Muscle of back (tissue), 11 donors: ENCODE measurements around the gene HIBADH. TPM values are rescaled to one million over a fixed set of nuclear protein-coding genes. Genes with fewer than 3 reads are reported as not detected.
"Not testable (repeated sequence)": the region's sequence is repeated elsewhere in the genome, so short reads cannot be mapped to it uniquely, and the experiment has no call there.

ENCODE experiments used
- DNase-seq, 3 donors: peaks; one replicate each; pipeline versions ENCODE4 v3.0.0 to v3.0.0-alpha.2; 2013
- polyA plus RNA-seq, 10 donors: library from polyadenylated mRNA; unstranded; fragments of 120-200 nt; gene quantifications; one replicate each; pipeline ENCODE4 v1.2.1, GENCODE V29; 2013; ENCODE audit not compliant: insufficient read length in 10 of 10

The HIBADH gene
- polyA plus RNA-seq, 10 donors = 23.4 to 29.8 (median 28.7) TPM

DNA sequence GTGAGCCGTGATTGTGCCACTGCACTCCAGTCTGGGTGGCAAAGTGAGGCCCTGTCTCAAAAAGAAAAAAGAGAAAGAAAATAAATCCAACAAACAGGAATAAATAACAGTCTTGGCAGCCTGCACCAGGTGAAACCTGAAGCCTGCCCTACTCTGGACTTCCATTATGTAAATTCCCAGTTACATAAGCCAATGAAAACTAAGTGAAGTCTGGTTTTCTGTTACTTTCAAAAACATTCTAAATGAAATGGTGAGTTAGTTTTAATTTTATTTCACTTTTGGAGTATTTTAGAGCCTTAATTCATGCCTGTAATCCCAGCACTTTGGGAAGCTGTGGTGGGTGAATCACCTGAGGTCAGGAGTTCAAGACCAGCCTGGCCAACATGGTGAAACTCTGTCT, 22.5 kb upstream of the HIBADH start:
- DNase-seq = no peak

GRCh38 chr7:27684491-27684890, 21.8 kb upstream of the HIBADH start:
- DNase-seq = no peak

DNA sequence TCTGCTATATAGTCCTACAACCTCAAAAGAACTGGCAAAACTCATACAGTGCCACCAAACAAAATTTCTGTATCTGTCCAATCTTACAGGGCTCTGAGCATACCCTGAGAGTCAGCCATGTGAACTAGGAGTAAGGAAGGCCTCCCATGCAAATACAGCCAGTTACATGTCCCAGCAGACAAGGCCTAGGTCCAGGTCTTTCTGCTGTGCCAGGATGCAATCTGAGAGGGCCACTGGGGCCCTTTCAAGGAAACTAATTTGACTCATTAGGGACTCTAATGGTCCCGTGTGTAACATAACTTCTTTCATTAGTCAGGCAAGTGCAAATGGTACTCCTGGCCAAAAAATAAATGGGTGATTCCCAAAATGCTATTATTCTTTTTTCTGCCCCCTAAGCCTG, 17.9 kb upstream of the HIBADH start:
- DNase-seq = no peak

GRCh38 chr7:27678617-27679260, 16.1 kb upstream of the HIBADH start:
- no peak for DNase-seq

- peak in 2 of 3 donors; percentile 50 to 90 for DNase-seq
These were observed 15.4 kb upstream of the HIBADH start for GRCh38 chr7:27677912-27678612.

GRCh38 chr7:27674126-27674525, 11.4 kb upstream of the HIBADH start:
- not testable (repeated sequence) for DNase-seq

GRCh38 chr7:27671675-27672074, 9.0 kb upstream of the HIBADH start:
- DNase-seq = no peak

- DNase-seq = no peak
These were observed 8.0 kb upstream of the HIBADH start for GRCh38 chr7:27670676-27671075.

- DNase-seq = no peak
These were observed 7.5 kb upstream of the HIBADH start for GRCh38 chr7:27670177-27670576.

DNA sequence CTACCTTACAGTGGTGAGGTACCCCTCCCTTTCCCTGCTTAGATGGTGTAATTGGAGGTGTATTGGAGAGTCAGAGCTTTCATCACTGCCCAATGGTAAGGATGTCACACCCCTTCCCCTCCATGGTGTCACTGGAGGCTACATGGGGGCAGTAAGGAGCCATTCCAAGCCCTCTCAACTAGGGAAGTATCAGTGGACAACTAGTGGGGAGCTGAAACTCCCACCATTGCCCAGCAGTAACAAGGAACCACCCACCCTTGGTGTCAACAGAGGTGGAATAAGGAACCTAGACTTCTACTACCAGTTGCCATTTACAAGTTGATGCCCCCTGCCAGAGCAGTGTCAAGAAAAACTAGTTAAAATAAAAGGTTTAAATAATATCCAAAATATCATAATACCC, 2.8 kb upstream of the HIBADH start:
- no peak for DNase-seq

- no peak for DNase-seq
These were observed 1.3 kb upstream of the HIBADH start for GRCh38 chr7:27663989-27664331.

DNA sequence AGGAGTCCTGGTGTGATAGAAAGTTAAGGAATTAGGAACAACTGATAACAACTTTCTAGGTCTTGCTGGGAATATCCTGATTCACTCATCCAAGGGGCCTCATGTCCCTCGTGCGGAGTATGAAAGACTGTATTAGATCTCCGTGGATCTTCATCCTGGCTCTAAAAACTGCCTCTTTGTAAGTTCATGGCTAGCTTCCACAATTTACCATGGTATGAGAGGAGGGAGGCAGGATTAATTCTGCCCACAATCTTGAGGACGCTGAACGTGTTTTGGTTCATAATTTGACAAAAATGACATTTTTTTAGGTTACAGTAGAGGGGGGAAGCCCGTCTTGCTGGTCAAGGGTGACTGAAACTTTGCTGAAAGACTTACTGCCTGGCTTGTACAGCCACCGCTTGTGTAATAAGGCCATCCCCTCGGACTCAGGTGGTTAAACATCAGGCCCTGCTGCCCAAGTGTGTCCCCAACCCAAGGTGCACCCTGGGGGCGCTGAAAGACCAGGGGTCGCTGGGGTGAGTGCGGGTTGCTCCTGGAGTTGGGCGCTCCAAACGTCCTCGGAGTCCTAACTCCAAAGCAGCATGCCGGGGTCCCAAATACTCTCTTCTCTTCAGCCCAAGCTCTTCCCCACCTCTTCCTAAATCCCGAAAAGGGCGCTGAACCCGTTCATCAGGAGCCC, 733 bp downstream of the HIBADH start:
- DNase-seq = peak in 1 of 3 donors; percentile 59

GRCh38 chr7:27656724-27657123, 6.0 kb downstream of the HIBADH start:
- no peak for DNase-seq

GRCh38 chr7:27655184-27655583, 7.5 kb downstream of the HIBADH start:
- no peak for DNase-seq

- no peak for DNase-seq
These were observed 10.2 kb downstream of the HIBADH start for GRCh38 chr7:27652518-27652917.

GRCh38 chr7:27651702-27652101, 11.0 kb downstream of the HIBADH start:
- DNase-seq = no peak

DNA sequence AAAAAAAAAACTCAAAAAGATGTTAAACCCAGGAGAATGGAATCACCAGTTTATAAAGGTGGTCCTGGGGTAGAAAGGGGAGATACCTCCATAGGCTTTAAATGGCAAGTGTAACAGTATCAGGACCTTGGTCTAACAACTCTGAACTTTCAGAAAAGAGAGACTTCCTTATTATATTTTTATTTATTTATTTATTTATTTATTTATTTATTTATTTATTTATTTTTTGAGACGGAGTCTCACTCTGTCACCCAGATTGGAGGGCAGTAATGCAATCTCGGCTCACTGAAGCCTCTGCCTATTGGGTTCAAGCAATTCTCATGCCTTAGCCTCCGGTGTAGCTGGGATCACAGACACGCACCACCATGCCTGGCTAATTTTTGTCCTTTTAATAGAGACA, 12.4 kb downstream of the HIBADH start:
- DNase-seq = no peak

DNA sequence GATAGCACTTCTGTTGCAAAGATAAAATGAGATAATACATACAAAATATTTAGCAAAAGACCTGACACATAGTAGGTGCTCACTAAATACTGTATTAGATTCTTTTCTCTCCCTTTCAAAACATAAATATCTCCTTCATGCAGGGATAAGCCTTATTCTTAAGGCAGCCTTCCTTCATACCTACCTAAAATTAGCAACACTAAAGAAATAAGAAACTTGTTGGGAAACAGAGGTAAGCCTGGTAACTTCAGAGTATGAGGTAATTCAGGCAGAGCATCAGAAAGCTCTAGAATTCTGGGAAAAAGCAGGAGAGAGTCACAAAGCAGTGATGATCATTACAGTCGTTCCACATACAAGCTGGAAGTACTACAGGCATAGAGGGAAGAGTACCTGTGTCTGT, 15.2 kb downstream of the HIBADH start:
- no peak for DNase-seq

DNA sequence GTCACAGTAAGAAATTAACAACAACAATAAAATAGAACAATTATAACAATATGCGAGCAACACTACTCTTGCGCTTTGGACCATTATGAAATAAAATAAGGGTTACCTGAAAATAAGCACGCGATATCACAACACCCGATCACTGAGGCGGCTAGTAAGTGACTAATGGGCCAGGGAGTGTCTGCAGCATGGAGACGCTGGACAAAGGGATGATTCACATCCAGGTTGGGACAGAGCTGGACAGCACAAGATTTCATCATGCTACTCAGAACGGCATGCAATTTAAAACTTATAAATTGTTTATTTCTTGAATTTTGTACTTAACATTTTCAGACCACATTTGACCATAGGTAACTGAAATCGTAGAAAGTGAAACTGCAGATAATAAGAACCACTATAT, 15.6 kb downstream of the HIBADH start:
- DNase-seq = no peak

DNA sequence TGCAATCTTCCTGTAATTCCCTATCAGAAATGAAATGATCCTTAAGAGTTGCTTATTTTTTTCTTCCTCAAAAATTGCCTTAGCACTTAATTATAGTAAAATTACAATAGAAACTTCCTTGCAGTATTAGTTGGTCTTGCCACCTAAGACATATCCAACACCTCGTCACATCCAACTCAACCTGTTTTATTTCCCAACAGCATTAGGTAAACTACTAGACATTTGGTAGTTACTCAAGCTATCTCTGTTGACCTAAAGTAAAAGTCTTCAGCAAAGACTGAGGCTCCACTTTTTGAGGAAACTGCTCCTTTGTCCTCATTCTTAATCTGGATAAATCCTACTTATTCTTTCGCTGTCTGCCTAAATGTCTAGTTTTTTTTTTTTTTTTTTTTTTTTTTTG, 20.4 kb downstream of the HIBADH start:
- DNase-seq = no peak

GRCh38 chr7:27641581-27642230, 21.0 kb downstream of the HIBADH start:
- peak in 1 of 3 donors; percentile 12 for DNase-seq

DNA sequence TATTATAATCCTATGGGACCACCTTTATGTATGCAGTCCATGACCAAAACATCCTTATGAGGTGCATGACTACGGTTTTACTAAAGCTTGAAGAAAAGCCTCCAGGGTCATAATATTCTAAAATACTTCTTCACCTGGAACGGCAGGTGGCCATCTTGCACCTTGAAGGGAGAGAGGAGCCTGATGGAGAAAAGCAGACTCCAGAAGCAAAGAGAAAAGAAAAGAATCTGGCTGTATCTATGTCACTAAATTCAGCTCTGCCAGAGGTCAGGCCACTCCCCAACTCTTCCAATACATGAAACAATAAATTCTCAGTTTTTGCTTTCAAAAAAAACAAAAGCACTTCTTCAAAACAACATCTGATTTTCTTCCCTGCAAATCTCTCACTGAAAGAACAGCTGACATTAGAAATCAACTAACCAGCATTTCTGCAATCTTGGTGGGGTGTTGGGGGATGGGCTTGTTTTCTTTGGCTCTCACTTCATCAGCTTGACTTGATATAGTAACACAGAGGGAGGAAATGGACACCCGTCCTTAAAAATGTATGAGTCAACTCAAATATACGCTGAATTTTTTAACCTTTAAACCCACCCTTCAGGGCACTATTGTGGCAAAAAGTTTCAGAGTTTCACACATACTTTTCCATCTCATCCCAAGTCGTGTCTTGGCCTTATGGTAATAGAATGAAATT, 21.7 kb downstream of the HIBADH start:
- peak; percentile 32 to 59 (median 54) for DNase-seq
